HG02852 (cell line): ENCODE measurements around the gene HOXC9.

Source experiments
- ATAC-seq: cut with Tn5 transposase; IDR thresholded peaks from one replicate; pipeline ENCODE4 v1.9.1; 2021; ENCODE audit warnings: mild to moderate bottlenecking, moderate library complexity; ENCODE audit not compliant: unreplicated experiment

Gene HOXC9

DNA sequence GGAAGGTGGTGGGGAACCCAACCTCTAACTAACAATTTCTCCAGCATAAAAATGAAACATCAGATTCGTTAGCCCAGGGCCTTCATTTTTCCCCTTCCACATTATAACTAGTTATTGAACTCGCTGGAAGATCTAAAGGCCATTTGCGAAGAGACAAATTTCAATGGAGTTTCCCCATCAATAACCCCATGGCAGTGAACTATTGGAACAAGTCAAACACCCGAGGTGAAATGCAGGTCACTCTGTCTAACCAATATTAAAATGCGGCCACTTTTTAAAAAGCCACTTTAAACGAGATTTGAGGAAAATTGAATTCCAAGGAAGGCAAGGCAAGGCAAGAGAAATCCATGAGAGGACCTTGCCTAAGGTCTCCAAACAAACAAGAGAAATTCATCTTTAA is 49.1 kb downstream of the HOXC9 start:
- ATAC-seq, result no peak

GRCh38 chr12:54050482-54050810 is 50.5 kb downstream of the HOXC9 start:
- ATAC-seq, result no peak

- no peak for ATAC-seq
These were observed 51.3 kb downstream of the HOXC9 start for GRCh38 chr12:54051026-54051842.

GRCh38 chr12:54051874-54052437 is 52.0 kb downstream of the HOXC9 start:
- ATAC-seq, result no peak

DNA sequence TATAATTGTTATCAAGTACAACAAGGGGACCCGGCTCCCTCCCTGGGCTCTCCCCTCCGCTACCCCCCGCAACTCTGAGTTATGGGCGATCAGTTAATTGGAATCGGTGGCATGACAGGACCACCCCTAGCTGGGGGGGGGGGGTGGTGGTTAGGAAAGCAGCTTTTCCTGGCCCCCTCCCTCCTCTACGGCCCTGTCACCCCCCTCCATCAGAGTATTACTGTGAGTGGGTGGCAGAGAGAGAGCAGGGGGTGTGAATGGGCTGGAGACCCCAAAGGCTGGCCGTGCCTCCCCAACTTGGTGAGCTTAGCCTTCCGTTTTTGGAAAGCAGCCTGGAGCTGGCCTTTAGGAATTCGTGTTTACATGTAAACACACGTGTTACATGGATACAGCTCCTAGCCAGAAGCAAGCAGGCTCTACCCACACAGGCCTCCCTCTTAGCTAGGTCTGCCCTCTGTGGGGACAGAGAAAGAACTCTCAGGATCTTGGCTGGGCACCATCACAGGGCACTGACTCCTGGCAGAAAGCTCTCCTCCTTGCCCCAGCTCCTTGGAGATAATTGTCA is 52.6 kb downstream of the HOXC9 start:
- ATAC-seq, result no peak
